UCSD-AML1 (cell line): ENCODE measurements around the gene RAP2C.

Source experiments
- DNase-seq: peaks from one replicate; lab custom pipeline; 2025; ENCODE audit not compliant: unreplicated experiment; lab: John Stamatoyannopoulos, UW

RAP2C gene

GRCh38 chrX:132219343-132219768 lies at the start of gene RAP2C:
RAP2C (minus strand) TSS chrX:132219447; CDS start chrX:132217268, 2,179 bp downstream.
- peak; percentile 59 for DNase-seq

GRCh38 chrX:132267392-132267791 lies 48.1 kb upstream of the RAP2C start:
- no peak for DNase-seq

GRCh38 chrX:132266583-132267355 lies 47.5 kb upstream of the RAP2C start:
- DNase-seq = no peak

GRCh38 chrX:132263127-132263526 lies 43.9 kb upstream of the RAP2C start:
- DNase-seq = no peak

GRCh38 chrX:132258509-132258908 lies 39.3 kb upstream of the RAP2C start:
- DNase-seq = no peak

GRCh38 chrX:132257116-132257515 lies 37.9 kb upstream of the RAP2C start:
- no peak for DNase-seq

- no peak for DNase-seq
These were observed 16.9 kb upstream of the RAP2C start for GRCh38 chrX:132236121-132236520.

GRCh38 chrX:132235488-132235887 lies 16.2 kb upstream of the RAP2C start:
- DNase-seq = no peak

- no peak for DNase-seq
These were observed 12.3 kb upstream of the RAP2C start for GRCh38 chrX:132231587-132231986.

- no peak for DNase-seq
These were observed 8.3 kb upstream of the RAP2C start for GRCh38 chrX:132227383-132228112.

- no peak for DNase-seq
These were observed 6.9 kb upstream of the RAP2C start for GRCh38 chrX:132226169-132226568.

- peak; percentile 73 for DNase-seq
These were observed 991 bp downstream of the RAP2C start for GRCh38 chrX:132218100-132218812.

GRCh38 chrX:132217203-132218073 lies 1.8 kb downstream of the RAP2C start:
- DNase-seq = peak; percentile 78

- DNase-seq = no peak
These were observed 2.4 kb downstream of the RAP2C start for GRCh38 chrX:132216806-132217202.

- no peak for DNase-seq
These were observed 3.0 kb downstream of the RAP2C start for GRCh38 chrX:132216283-132216682.

GRCh38 chrX:132214518-132214917 lies 4.7 kb downstream of the RAP2C start:
- DNase-seq = no peak

GRCh38 chrX:132209527-132209926 lies 9.7 kb downstream of the RAP2C start:
- DNase-seq = no peak

GRCh38 chrX:132208422-132208821 lies 10.8 kb downstream of the RAP2C start:
- DNase-seq = no peak

GRCh38 chrX:132207996-132208395 lies 11.3 kb downstream of the RAP2C start:
- no peak for DNase-seq

GRCh38 chrX:132206259-132206658 lies 13.0 kb downstream of the RAP2C start:
- no peak for DNase-seq

- no peak for DNase-seq
These were observed 14.6 kb downstream of the RAP2C start for GRCh38 chrX:132204629-132205028.
